Measurements from ENCODE around the gene CD63. TPM values are rescaled to one million over a fixed set of nuclear protein-coding genes. Genes with fewer than 3 reads are reported as not detected.

CD63 gene
- polyA plus RNA-seq, 1 donor from 2014 or later, result 217 TPM

GRCh38 chr12:55693323-55694187 is 35.3 kb downstream of the CD63 start:
- Histone ChIP-seq H3K4me2 (ENCODE audit: low read length) (no peak overlapping the region), H2AFZ (ENCODE audit: low read depth, low read length) (no peak overlapping the region), H3K27ac (ENCODE audit: low read length) (no peak overlapping the region), H3F3A (ENCODE audit: insufficient read depth, low read length, poor library complexity, severe bottlenecking) (no peaks in the 10 kb centered on the region), H3K4me3 (ENCODE audit: low read length) (no peak overlapping the region), H3K9me2 (ENCODE audit: insufficient read depth, low read length) (no peaks in the 10 kb centered on the region), H3K9ac (ENCODE audit: low read length) (no peak overlapping the region), H3K9me3 (ENCODE audit: low read length) (no peaks in the 10 kb centered on the region), H3K36me3 (ENCODE audit: insufficient read depth, low read length) (no peaks in the 10 kb centered on the region), H4K20me1 (ENCODE audit: insufficient read depth) (no peaks in the 10 kb centered on the region), H3K79me2 (replicated peaks; ENCODE audit: insufficient read depth, low read length) (no peaks in the 10 kb centered on the region), H3K27me3 (ENCODE audit: insufficient read depth, low read depth, low read length) (no peaks in the 10 kb centered on the region)
- TF ChIP-seq POLR2AphosphoS5 (IDR thresholded peaks at IDR 0.05), result no peak
- TF ChIP-seq MXI1 (conservative IDR thresholded peaks at IDR 0.05; ENCODE audit: poor library complexity, severe bottlenecking), result no peak
- no peak for TF ChIP-seq EZH2 (IDR thresholded peaks at IDR 0.05; ENCODE audit: borderline replicate concordance, insufficient read depth, low read length, poor library complexity, severe bottlenecking)
- TF ChIP-seq RAD21 (conservative IDR thresholded peaks at IDR 0.05), result no peak
- TF ChIP-seq TAF1 (IDR thresholded peaks at IDR 0.05; ENCODE audit: low read depth), result no peak
- TF ChIP-seq SMC3 (conservative IDR thresholded peaks at IDR 0.05; ENCODE audit: poor library complexity), result no peak
- TF ChIP-seq, protein P1, sequence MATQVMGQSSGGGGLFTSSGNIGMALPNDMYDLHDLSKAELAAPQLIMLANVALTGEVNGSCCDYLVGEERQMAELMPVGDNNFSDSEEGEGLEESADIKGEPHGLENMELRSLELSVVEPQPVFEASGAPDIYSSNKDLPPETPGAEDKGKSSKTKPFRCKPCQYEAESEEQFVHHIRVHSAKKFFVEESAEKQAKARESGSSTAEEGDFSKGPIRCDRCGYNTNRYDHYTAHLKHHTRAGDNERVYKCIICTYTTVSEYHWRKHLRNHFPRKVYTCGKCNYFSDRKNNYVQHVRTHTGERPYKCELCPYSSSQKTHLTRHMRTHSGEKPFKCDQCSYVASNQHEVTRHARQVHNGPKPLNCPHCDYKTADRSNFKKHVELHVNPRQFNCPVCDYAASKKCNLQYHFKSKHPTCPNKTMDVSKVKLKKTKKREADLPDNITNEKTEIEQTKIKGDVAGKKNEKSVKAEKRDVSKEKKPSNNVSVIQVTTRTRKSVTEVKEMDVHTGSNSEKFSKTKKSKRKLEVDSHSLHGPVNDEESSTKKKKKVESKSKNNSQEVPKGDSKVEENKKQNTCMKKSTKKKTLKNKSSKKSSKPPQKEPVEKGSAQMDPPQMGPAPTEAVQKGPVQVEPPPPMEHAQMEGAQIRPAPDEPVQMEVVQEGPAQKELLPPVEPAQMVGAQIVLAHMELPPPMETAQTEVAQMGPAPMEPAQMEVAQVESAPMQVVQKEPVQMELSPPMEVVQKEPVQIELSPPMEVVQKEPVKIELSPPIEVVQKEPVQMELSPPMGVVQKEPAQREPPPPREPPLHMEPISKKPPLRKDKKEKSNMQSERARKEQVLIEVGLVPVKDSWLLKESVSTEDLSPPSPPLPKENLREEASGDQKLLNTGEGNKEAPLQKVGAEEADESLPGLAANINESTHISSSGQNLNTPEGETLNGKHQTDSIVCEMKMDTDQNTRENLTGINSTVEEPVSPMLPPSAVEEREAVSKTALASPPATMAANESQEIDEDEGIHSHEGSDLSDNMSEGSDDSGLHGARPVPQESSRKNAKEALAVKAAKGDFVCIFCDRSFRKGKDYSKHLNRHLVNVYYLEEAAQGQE (IDR thresholded peaks at IDR 0.05; ENCODE audit: borderline replicate concordance), result no peak
- TF ChIP-seq CTCF (IDR thresholded peaks at IDR 0.05; ENCODE audit: poor library complexity, severe bottlenecking), result no peak
- no peak for TF ChIP-seq EP300 (conservative IDR thresholded peaks at IDR 0.05; ENCODE audit: poor library complexity, severe bottlenecking)

GRCh38 chr12:55692631-55693322 is 36.0 kb downstream of the CD63 start:
- Histone ChIP-seq H3K4me2 (ENCODE audit: low read length) (no peak overlapping the region), H3K9me3 (ENCODE audit: low read length) (no peaks in the 10 kb centered on the region), H3K9me2 (ENCODE audit: insufficient read depth, low read length) (no peaks in the 10 kb centered on the region), H3K79me2 (replicated peaks; ENCODE audit: insufficient read depth, low read length) (no peaks in the 10 kb centered on the region), H3K4me3 (ENCODE audit: low read length) (no peak overlapping the region), H3K27me3 (ENCODE audit: insufficient read depth, low read depth, low read length) (no peaks in the 10 kb centered on the region), H2AFZ (ENCODE audit: low read depth, low read length) (no peak overlapping the region), H4K20me1 (ENCODE audit: insufficient read depth) (no peaks in the 10 kb centered on the region), H3K36me3 (ENCODE audit: insufficient read depth, low read length) (no peaks in the 10 kb centered on the region), H3K27ac (ENCODE audit: low read length) (no peak overlapping the region), H3F3A (ENCODE audit: insufficient read depth, low read length, poor library complexity, severe bottlenecking) (no peaks in the 10 kb centered on the region), H3K9ac (ENCODE audit: low read length) (no peak overlapping the region)
- no peak for TF ChIP-seq POLR2AphosphoS5 (IDR thresholded peaks at IDR 0.05)
- TF ChIP-seq EP300 (conservative IDR thresholded peaks at IDR 0.05; ENCODE audit: poor library complexity, severe bottlenecking), result no peak
- TF ChIP-seq TAF1 (IDR thresholded peaks at IDR 0.05; ENCODE audit: low read depth), result no peak
- TF ChIP-seq, protein P1 (IDR thresholded peaks at IDR 0.05; ENCODE audit: borderline replicate concordance), result no peak
- TF ChIP-seq EZH2 (IDR thresholded peaks at IDR 0.05; ENCODE audit: borderline replicate concordance, insufficient read depth, low read length, poor library complexity, severe bottlenecking), result no peak
- no peak for TF ChIP-seq MXI1 (conservative IDR thresholded peaks at IDR 0.05; ENCODE audit: poor library complexity, severe bottlenecking)
- no peak for TF ChIP-seq RAD21 (conservative IDR thresholded peaks at IDR 0.05)
- TF ChIP-seq CTCF (IDR thresholded peaks at IDR 0.05; ENCODE audit: poor library complexity, severe bottlenecking), result no peak
- TF ChIP-seq SMC3 (conservative IDR thresholded peaks at IDR 0.05; ENCODE audit: poor library complexity), result no peak
